GM21423 (cell line): Measurements from ENCODE around the gene BTBD6.

Experiments
- ATAC-seq: cut with Tn5 transposase; IDR thresholded peaks from one replicate; pipeline ENCODE4 v1.9.1; 2021; ENCODE audit warnings: mild to moderate bottlenecking, moderate library complexity; ENCODE audit not compliant: unreplicated experiment

The BTBD6 gene

GRCh38 chr14:105248368-105249181 is at the start of gene BTBD6:
Gene BTBD6 (plus strand): TSS chr14:105248533. CDS start chr14:105248712, 179 bp downstream.
- peak; percentile 85 for ATAC-seq

- no peak for ATAC-seq
Measured at GRCh38 chr14:105198588-105198987, 49.7 kb upstream of the BTBD6 start.

GRCh38 chr14:105199093-105199492 is 49.2 kb upstream of the BTBD6 start:
- no peak for ATAC-seq

GRCh38 chr14:105200074-105200473 is 48.3 kb upstream of the BTBD6 start:
- no peak for ATAC-seq

GRCh38 chr14:105200641-105201040 is 47.7 kb upstream of the BTBD6 start:
- no peak for ATAC-seq

GRCh38 chr14:105201156-105201924 is 47.0 kb upstream of the BTBD6 start:
- ATAC-seq, result no peak

- ATAC-seq, result no peak
Measured at GRCh38 chr14:105201925-105202513, 46.3 kb upstream of the BTBD6 start.

GRCh38 chr14:105203057-105203531 is 45.2 kb upstream of the BTBD6 start:
- ATAC-seq, result no peak

- no peak for ATAC-seq
Measured at GRCh38 chr14:105203701-105204100, 44.6 kb upstream of the BTBD6 start.

GRCh38 chr14:105204206-105204930 is 44.0 kb upstream of the BTBD6 start:
- ATAC-seq, result no peak

GRCh38 chr14:105204931-105205672 is 43.2 kb upstream of the BTBD6 start:
- ATAC-seq, result no peak

- no peak for ATAC-seq
Measured at GRCh38 chr14:105205673-105206208, 42.6 kb upstream of the BTBD6 start.

- no peak for ATAC-seq
Measured at GRCh38 chr14:105206873-105207272, 41.5 kb upstream of the BTBD6 start.

- ATAC-seq, result no peak
Measured at GRCh38 chr14:105207460-105207901, 40.9 kb upstream of the BTBD6 start.

- no peak for ATAC-seq
Measured at GRCh38 chr14:105207996-105208737, 40.2 kb upstream of the BTBD6 start.

GRCh38 chr14:105208738-105209075 is 39.6 kb upstream of the BTBD6 start:
- ATAC-seq, result no peak

GRCh38 chr14:105209091-105209490 is 39.2 kb upstream of the BTBD6 start:
- no peak for ATAC-seq

GRCh38 chr14:105209646-105210045 is 38.7 kb upstream of the BTBD6 start:
- no peak for ATAC-seq
